AML-193 (cell line): ENCODE results near the gene SRCIN1.

Experiments used
- DNase-seq, 2 experiments: peaks; one replicate each; lab custom pipeline; 2025; lab: John Stamatoyannopoulos, UW

Gene SRCIN1

DNA sequence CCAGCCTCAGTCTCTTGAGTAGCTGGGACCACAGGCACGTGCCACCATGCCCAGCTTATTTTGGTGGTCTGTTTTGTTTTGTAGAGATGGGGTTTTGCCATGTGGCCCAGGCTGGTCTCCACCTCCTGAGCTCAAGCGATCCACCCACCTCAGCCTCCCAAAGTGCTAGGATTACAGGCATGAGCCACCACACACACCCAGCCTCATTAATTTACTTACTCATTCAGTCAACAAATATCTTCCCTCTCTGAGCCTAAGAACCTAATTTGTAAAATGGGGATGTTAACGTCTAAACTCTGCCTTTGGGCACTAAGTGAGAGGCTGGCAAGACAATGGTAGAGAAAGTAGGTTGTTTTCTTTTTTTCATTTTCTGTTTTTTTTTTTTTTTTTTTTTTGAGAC, 22.6 kb downstream of the SRCIN1 start:
- no peak for DNase-seq

DNA sequence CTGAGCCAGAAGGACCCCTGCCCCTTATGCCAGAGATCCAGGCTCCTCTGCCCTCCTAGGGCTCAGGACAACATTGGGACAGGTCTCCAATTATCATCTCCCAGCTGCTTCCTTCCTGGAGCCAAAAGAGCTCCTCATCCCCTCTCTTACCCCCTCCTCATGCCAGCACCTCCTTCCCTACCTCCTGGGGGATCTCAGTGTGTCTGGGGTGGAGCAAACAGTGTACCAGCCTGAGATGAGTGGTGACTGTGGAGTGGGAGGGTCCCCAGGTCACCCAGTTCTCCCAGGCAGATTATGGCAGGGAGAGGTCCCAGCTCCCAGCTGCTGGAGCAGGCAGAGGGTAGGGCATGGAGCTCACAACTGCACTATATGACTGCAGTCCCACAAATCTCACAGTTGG, 23.7 kb downstream of the SRCIN1 start:
- DNase-seq = no peak

GRCh38 chr17:38579934-38580333, 25.8 kb downstream of the SRCIN1 start:
- peak; percentile 38 to 45 for DNase-seq

DNA sequence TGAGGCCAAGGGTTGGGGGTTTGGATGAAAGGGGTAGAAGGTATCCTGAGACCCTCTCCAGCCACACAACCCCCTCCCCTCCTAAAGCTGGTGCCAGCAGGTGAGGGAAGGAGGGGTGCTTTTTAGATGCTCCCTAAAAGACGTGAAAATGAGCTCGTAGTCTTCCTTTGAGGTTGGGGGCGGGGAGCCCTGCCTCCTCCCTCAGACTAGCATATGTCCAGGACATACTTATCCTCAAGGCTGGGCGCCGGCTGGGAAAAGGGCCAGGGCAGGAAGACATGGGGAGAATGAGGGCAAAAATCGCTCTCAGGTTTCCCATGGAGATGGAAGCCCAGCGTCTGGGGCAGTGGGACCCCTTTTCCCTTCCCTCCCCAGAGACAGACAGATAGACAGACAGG, 26.7 kb downstream of the SRCIN1 start:
- no peak for DNase-seq

GRCh38 chr17:38578229-38579082, 27.3 kb downstream of the SRCIN1 start:
- no peak for DNase-seq

DNA sequence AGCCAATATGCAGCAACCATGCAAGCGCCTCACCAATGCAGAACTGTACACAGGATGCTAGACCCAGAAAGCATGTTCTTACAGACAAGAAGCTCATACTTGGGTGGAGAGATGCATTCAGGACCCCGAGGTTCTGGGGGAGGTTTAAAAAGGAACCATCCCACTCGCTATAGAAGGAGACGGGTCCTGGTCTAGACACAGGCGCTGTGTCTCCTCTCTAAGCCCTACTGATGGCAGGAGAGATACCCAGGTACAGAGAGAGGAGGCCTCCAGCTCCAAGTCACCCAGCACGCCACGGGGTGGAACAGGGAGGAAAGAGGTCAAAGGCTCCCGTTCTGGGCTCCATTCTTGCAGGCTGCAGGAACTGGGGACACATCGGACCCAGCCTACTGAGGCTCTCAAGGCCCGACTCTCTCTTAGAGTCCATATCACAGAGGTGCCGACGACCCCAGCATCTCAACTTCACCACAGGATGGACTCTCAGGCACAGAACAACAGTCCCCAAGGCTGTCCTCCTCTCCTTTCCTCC, 28.0 kb downstream of the SRCIN1 start:
- no peak for DNase-seq

DNA sequence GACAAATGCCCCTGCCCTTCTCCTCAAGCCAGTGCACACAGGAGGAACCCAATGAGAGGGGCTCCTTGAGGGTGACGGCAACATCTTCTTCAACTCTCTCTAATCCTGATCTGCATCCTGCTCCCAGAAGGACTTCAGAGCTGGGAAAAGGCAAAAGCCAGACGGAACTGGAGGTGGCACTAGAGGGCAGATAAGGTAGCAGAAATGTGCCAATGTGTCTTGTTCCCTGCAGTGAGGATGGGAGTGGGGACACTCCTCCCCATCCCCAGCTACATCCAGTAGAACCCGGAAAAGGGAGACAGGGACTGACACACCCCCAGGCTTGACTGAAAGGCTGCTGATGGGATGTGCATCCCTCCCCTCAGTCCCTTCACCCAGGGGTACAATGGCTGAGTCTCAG, 28.5 kb downstream of the SRCIN1 start:
- DNase-seq = no peak

GRCh38 chr17:38575781-38576180, 30.0 kb downstream of the SRCIN1 start:
- DNase-seq = no peak

DNA sequence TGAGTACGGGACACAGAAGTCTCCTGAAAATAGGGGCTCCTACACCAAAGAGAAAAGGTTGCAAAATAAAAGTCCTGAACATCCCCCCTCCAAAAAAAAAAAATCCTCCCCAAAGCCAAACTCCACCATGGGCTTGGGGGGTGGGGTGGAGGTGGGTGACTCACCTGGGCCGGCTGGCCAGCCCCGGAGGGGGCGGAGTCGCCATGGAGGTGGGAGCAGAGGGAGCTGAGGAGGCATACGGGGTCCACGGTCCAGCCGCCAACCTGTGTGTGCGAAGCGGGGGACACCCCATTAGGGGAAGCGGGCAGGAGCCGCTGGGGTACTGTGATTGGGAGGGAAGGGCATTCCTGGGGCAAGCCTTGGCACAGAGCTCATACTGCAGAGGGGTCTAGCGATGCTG, 31.0 kb downstream of the SRCIN1 start:
- no peak for DNase-seq

DNA sequence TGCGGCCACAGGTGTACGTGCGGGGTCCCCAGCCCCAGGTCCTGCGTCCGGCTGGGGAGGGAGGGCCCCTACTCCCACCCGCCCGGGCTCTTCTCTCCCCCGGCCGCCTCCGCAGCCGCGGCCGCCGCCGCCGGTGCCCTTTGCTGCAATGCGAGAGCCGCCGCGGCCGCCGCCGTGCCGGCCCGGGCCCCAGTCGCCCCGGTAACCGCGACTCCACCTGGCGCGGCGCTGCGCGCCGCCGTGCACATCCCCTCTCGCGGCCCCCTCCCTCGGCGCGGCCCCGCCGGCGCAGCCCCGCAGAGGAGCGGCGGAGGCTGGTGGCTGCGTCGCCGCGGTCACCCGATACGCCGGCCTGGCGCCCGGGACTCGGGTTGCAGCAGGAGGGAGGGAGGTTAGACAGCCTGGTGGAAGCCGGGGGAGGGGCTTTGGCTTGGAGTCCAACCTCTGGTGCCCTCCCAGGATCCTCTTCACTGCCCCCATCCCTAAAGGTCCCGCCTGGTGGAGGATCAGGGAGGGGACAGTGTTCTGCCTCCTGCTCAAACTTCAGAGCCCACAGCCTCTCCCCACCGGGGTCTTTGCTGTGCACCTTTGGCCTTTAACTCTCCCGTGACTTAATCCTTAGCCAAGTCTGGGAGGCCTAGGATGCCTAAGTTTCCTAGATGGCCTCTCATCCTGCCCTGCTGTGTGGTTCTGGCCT, 32.9 kb downstream of the SRCIN1 start:
- no peak for DNase-seq

DNA sequence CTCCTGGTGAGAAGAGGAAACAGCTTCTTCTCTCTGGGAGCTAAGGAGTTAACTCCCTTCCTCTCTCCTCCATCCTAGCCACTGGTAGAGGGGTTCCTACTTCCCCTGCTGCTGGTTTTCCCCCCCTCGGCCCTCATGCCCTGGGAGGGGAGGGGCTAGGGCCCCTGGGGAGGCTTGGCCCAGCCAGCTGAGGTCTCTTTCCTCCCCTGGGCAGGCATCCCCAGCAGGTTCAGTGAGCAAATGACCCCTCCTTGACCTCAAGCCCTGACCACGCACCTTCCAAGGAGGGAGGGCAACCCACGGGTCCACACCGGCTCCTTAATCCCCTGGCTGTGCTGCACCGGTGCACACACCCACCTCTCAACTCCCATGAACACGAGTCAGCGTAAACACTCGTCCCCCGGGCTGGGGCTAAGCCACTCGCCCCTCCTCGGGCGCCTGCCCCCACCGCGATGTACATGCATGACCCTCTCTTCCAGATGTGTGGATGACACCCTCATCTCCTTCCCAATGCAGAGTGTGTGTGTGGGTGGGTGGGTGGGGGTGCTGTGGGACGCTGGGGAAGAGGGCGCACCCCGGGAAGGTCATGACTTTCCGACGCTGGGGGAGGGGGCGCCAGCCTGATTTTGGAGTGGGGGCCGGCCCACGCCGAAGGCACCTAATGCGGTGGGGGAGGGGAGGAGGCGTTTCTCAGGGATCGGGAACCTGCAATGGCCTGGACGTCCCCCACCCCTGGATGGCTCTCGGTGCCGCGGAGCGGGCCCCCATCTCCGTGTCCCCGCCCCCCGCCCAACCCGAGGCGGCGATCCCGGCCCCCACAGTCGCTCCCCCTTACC, 33.7 kb downstream of the SRCIN1 start:
- no peak for DNase-seq

DNA sequence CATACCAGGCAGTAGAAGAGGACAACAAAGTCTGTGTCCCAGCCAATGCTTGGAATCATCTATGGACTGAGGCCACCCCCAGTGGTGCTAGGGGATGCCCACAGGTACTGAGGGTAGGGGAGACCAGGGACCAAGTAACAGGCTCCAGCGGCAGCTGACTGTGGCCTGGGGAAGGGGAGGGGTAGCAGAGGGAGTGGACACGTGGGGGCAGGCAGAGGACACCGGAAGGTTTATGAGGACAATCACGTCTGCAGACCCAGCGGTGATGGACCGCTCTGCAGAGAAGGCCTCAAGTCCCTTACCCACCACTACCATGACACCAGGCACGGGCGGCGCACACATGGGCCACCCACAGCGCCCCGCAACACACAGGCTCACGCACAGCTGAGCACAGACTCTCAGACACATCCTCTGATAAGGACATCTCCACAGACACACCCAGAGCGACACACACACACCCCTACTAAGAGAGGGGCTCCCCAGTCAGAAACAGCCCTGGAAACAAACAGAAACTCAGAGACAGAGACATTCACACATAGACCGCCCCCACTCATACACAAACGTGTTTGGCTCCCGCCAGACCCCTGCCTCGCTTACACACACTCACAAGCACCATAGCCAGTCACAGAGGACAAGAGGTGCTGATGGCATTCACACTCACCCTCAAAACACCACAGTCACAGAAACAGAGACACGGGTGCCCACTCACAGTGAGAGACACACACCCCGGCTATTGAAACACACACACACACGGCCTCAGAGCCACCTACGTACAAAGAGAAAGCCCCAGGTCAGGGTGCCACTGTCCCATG, 35.8 kb downstream of the SRCIN1 start:
- no peak for DNase-seq

DNA sequence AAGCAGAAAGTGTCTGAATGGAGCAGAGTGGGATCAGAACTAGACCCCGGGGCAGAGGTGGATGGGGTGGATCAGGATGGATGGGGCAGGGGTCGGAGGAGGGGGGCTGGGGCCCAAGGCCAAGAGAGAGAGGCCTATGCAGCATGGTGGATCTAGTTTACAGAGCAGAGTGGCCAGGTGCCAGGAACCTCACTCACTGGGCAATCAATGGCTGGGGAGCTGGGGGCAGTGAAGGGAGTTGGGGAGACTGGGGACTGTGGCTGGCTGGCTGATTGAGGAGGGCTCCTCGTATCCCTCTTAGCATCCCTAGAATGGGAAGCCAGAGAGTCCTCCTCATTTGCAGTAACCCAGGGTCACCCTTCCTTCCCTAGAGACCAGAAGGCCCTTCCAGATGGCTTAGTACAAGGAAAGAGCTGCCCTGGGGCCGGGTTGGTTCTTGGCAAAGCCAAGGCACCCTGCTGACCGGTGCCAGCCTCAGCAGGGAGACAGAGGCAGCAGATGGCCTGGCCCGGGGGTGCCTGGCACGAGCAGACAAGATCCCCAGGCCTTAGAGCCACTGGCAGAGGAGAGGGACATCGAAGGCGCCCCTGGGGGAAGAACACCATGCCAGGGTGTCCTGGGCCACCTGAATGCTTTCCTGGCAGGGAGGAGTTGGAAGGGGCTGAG, 36.8 kb downstream of the SRCIN1 start:
- no peak for DNase-seq

- no peak for DNase-seq
Measured at GRCh38 chr17:38568274-38568673, 37.5 kb downstream of the SRCIN1 start.

- no peak for DNase-seq
Measured at GRCh38 chr17:38567350-38567749, 38.4 kb downstream of the SRCIN1 start.

DNA sequence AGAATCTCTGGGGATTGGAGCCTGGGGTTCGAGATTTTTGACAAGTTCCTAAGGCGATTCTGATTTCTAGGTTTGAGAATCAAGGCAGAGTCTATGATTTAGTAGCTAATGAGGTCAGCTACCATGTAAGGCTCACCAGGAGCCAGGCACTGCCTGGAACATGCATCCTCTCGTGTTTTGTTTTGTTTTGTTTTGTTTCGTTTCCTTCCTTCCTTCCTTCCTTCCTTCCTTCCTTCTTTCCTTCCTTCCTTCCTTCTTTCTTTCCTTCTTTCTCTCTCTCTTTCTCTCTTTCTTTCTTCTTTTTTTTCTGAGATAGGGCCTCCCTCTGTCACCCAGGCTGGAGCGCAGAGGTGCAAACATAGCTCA, 39.1 kb downstream of the SRCIN1 start:
- no peak for DNase-seq

GRCh38 chr17:38565853-38566665, 39.7 kb downstream of the SRCIN1 start:
- DNase-seq = no peak

DNA sequence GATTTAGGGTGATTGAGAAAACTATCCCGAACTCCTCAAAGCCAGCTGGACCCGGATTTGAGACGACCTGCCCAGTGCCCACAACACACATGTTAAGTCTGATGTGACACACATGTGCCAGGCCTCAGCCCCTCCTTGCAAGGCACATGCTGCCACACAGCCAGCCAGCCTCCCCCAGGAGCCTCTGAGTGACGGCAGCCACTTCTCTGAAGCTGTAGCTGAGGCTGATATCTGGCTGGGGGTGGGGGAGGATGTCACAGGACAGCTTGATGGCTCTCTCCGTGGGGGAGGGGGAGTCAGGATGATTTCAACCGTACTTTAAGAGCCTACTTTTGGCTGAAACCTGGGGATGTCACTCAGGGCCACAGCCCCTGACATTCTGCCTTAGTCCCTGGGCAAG, 40.9 kb downstream of the SRCIN1 start:
- DNase-seq = no peak

GRCh38 chr17:38564254-38564837, 41.4 kb downstream of the SRCIN1 start:
- DNase-seq = no peak
